GM18861 (cell line): ENCODE measurements around the gene GUK1.
A peak's percentile ranks its signal among the peaks of the same experiment; 100 is the strongest.
"Not testable (repeated sequence)": the region's sequence is repeated elsewhere in the genome, so short reads cannot be mapped to it uniquely, and the experiment has no call there.

Experiments used
- ATAC-seq: cut with Tn5 transposase; IDR thresholded peaks from one replicate; pipeline ENCODE4 v1.9.1; 2021; ENCODE audit not compliant: unreplicated experiment

GUK1 gene

DNA sequence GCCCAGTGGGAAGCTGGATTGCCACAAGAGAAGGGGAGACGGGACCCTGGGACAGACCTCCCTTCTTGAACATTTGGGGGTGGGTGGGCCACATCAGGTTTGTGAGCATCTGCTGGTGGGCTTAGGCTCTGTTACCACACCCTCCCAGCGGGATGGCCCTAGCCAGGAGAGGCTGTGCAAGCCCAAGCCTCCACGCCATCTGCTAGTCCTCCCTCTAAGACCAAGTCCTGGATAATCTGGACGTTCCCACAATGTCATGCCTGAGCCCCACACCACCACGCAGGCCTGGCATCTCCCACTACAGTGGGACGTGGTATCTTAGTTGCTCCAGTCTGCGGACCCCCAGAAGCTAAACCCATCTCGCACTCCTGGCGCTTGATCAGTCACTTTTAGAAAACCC is 21.8 kb downstream of the GUK1 start:
- ATAC-seq, result no peak

DNA sequence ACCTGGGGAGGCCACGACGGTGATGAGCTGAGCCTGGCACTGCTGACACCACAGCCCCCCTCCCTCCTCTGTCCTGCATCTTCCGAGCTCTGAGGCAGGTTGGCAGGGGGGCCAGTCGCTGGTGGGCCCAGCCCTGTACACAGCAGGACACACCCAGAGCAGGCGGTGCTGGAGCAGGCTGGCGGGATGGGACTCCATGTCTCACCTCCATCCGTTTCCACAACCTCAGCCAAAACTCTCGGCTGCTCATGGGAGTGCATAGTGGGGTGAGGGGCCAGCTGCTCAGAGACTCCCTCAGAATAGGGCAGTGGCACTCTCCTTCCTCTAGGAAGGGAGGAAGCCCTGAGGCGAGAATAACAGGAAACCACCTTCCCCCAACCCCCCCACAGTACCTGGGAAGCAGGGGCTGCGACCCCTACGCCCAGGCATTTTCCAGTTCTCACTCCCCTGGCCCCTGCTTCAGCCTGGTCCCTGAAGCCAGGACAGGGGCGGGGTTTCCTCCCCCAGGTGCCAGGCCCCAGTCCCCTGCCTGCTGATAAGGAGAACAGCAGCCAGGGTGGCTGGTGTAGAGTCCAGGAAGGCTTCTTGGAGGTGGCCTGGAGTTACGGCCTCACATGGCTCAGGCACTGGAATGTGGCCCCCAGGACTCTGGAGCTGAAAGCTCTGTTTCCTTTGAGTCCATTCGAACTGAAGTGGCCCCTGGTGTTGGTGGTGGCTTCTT is 22.4 kb downstream of the GUK1 start:
- no peak for ATAC-seq

DNA sequence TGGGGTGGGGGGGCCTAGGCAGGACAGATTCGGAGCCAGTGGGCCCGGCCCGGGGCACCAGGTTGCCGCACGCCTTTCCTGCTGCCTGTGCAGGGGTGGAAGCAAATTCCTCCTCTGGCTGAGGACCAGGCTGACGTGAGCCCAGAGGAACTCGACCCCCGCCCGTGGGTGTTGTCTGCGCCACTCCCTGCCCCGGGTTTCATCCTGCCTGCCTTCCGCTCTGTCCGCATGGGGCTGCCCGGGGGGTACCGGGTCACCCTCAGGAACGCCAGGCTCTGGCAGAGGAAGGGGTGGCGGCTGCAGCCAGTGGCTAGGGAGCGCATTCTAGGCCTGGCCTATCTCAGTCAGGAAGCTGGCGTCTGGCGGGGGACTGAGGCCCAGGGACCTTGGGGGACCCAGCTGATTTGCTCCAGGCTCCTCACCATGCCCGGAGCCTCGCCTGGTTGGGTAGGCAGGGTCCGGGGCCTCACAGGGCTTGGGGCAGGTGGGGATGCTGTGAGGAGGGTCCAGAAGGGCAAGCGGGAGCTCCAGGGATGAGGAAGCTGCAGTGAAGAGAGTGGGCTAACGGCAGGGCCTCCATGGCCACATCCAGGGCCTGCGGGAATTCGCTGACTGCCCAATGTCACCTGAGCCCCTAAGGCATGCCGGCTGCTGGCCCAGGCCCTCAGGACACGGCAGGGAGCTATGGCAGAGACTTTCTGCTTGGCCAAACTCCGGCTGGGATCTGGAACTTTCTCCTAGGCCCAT is 23.1 kb downstream of the GUK1 start:
- ATAC-seq, result no peak

DNA sequence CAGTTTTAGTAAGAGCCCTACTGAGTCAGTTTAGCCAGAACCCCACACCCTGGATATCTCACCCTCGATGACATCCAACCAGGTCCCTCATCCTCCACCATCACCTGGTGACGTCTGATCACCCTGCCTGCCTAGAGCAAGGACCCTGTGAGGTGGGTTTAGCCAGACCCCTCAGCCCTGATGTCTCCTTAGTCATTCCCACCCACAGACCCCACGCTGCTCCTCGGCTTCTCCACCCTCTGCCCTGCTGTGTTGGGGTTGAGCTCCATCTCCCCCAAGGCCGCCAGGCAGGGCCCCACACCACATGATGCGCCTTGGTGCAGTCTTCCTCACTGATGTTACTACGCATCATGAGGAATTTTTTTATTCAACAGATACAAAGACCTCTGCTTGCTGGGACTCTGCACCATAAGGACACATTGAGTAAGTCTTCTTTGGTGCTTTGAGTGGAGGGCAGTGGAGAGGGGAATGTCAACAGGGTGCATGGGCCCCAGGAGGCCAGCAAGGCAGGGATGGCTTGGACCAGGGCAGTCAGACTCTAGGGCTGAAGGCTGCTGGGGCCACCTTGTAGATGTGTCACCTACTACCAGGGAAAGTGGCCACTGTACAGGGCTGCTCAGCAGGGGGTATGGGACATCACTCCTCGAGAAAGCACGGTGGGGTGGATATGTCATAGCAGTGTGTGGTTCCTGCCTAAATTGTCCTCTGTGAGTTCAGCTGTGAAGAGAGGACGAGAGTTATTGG is 23.9 kb downstream of the GUK1 start:
- ATAC-seq, result no peak

DNA sequence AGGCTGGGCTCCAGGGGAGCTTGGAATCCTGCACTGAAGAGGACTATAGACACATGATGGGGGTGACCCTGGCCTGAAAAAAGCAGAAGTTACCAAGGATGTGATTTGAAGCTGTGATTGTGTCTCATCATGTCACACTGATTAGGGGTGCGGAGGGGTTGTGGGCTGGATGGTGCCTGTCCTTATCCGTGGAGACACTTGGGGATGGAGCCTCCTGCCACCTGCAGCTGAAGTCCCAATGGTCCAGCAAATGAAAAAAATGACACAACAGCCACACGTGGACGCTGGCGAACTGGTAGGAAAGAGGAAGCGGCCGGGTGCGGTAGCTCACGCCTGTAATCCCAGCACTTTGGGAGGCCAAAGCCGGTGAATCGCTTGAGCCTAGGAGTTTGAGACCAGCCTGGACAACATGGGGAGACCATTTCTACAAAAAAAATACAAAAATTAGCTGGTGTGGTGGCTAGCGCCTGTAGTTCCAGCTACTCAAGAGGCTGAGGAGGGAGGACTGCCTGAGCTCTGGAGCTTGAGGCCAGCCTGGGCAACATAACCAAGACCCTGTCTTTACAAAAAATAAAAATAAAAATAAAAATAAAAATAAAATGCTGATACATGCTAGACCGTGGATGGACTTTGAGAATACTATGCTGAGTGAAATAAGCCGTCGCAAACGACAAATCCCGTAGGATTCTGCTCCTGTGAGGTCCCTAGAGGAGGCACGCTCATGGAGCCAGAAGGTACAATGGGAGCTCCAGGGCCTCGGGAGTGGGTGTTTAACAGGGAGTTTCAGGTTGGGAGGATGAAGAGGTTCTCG is 24.7 kb downstream of the GUK1 start:
- ATAC-seq, result peak; percentile 0

DNA sequence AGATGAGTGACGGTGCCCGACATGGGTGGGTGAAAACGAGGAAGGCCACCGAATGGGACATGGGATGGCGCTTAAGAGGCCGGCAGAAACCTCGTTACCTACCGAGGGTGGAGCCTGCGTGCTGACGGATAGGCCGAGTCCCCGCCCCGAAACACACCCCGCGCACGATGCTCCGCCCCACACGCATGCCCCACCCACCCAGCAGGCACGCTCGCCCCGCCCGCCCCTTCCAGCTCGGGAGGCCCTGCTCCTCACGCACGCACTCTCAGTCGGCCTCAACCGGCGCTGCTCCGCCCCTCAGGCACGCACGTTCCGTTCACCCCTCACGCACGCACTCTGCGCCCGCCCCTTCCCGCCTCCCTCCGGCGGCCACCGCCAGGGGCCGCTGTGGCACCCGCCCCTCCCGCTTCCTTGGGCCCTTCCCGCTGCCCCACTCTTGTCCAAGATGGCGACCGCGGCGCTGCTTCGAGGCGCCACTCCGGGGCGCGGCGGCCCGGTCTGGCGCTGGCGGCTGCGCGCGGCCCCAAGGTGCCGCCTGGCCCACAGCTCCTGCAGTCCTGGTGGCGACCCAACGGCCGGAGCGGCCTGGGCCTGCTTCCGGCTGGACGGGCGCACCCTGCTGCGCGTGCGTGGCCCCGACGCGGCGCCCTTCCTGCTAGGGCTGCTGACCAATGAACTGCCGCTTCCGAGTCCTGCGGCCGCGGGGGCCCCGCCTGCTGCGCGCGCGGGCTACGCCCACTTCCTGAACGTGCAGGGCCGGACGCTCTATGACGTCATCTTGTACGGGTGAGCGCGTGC is 25.5 kb downstream of the GUK1 start, which contains the start of gene IBA57:
TSS of gene IBA57 (plus strand) at position 433 of the 798 bp plus-strand sequence. CDS start at position 446, 13 bp downstream.
- ATAC-seq, result peak; percentile 85

DNA sequence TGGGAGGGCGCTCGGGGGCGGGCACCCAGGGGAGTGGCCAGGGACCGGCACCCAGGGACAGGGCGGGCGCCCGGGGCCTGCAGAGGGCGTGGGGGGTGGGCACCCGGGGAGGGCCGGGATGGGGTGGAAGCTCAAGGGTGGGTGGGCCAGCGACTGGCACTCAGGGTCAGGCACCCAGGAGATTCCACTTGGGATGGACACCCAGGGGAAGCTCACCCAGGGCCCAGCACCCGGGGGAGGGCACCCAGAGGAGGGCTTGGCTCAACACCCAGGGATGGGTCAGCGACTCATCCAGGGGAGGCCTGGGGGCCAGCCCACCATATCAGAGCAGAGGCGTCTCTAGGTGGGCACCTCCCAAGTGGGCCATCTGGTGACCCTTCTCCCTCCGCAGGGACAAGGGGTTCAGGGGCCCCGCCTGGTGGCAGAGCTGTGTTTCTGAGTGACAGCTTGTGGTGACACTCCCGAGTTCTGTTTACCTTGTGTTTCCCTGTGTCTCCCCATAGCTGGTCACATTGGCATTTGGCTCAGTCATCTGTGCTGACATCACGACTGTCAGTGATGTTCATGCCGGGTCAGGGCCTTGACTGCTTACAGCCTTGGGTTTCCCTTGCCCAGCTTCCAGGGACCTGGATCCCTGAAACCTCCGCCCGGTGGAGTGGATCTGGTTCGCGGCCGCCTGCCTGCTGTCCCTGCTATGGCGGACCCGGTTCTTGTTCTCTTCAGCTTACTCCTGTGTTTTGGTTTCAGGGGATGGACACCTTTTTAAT is 26.3 kb downstream of the GUK1 start:
- ATAC-seq, result peak; percentile 11

DNA sequence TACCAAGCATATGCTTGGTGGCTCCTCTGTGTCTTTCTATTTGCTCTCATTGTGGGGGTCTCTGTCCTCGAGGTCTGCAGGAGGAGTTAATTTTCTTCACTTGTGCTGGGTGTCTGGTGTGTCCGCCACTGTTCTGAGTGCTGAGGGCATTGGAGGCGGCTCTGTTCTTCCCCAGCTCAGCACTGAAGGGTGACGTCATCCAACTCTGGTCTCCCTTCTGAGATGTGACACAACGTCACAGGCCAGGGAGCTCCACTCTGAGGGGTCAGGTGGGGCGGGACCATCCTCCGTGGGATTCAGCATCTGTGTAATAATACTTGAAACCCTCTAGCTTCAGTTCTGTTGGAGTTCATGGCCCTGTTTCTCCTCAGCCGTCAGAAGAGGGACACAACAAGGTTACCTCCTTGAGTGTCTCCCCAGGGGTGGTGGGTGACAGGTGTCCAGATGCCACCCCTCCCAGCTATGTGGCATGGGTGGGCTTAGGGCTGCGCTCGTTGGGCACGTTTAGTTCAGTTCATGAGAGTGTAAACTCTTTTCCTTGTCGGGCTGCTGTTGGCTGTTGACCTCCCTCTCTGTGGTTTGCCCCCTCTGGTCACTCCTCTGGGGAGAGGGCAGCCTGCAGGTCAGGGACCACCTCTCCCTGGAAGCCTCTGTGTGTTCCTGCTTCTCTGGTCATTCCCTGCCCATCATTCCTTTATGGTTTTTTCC is 28.6 kb downstream of the GUK1 start:
- ATAC-seq, result no peak

DNA sequence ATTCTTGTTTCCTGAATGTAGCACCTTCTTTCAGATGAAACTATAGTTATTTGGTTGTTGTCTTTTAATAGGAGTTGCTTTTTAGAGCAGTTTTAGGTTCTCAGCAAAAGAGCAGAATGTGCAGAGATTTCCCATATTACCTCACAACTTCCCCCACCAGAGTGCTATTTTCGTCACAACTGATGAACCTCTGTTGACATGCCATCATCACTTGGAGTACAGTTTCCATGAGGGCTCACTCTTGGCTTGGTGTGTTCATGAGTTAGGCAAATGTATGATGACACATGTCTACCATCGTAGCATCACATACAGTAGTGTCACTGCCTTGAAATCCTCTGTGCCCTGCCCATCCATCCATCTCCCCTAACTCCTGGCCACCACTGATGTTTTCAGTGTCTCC is 29.3 kb downstream of the GUK1 start:
- ATAC-seq, result no peak

DNA sequence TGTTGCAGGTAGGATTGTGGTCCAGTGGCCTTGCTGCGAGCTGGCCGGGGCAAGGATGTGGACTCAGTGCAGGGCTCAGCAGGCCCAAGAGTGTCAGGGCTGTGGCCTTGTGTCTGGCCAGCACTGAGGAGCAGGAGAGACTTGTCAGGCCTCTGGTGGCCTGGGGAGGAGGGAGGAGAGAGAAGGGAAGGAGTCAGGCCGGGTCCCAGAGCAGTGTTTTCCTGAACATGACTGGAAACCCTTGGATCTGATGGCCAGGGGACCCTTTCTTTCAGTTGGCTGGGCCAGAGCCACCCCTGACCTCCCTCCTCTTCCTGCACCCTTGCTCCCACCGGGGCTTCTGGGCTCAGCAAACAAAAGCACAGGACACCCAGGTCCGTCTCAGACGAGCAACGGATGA is 30.6 kb downstream of the GUK1 start:
- no peak for ATAC-seq

DNA sequence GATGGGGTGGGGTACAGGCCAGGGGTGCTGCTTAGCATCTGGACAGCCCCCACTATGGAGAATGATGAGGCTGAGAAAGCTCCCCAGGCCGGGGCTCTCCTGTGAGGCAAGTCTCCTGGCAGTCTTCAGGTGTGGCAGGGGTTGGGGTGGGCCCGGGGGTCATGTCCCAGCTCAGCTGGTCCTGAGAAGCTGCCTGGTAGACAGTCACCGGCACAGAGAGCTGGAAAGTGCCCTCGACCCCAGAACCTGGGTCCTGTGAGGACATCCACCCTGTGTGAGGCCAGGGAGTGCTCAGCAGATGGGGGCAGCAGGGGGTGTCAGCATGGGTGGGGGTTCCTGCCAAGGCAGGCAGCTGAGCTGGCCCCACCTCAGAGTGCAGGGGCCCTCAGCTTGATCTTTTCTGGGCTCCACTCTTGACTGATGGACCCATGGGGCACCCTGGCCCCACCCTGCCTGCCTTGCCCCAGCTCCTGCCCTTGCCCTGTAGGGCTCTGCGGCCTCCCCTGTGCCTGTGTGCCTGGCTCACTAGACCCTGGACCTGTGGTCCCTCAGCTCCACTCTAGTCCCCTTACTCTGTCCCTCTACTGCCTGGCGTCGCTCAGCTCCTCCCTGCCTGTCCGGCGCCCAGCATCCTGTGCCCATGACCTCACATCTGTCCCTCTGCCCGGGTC is 31.3 kb downstream of the GUK1 start:
- no peak for ATAC-seq

DNA sequence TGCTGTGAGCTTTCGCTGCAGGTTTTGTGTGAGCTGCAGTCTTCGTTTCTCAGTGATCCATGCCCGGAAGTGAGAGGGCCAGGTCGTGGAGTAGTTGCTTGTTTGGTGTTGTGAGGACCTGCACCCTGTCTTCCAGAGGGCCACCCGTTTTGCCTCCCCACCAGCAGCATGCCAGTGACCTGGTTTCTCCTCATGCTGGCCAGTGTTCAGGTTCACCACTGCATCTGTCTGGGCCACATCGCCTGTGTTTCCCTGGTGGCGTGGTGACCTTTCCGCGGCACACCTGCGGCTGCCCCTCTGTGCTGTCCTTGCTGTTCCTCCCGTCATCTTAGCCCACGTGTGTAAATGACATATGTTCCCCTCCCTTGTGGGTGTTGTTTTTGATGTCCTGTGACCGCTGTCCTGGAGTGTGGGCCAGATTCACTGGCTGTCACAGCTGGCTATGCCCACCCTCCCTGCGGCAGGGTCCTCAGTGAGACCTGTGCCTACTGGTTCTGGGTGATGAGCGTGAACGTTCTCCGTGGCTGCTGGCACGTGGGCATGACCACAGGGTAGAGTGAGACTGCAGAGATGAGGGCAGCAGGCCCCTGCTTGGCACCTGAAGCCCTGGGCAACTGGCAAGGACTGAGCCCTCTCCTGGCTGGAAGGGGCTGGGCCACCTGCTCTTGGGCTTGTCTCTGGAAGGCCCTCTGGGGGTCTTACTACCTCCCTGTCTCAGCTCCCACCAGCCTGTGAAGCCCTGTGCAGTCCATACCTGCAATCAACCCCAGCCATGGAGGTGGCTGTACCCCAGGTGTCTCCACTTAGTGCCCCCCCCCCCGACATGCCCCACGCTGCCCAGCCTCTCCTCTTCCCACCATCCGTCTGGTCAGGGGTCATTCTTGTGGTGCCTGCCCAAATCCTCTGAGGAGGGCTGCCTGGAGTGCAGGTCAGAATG is 32.8 kb downstream of the GUK1 start:
- ATAC-seq, result no peak

DNA sequence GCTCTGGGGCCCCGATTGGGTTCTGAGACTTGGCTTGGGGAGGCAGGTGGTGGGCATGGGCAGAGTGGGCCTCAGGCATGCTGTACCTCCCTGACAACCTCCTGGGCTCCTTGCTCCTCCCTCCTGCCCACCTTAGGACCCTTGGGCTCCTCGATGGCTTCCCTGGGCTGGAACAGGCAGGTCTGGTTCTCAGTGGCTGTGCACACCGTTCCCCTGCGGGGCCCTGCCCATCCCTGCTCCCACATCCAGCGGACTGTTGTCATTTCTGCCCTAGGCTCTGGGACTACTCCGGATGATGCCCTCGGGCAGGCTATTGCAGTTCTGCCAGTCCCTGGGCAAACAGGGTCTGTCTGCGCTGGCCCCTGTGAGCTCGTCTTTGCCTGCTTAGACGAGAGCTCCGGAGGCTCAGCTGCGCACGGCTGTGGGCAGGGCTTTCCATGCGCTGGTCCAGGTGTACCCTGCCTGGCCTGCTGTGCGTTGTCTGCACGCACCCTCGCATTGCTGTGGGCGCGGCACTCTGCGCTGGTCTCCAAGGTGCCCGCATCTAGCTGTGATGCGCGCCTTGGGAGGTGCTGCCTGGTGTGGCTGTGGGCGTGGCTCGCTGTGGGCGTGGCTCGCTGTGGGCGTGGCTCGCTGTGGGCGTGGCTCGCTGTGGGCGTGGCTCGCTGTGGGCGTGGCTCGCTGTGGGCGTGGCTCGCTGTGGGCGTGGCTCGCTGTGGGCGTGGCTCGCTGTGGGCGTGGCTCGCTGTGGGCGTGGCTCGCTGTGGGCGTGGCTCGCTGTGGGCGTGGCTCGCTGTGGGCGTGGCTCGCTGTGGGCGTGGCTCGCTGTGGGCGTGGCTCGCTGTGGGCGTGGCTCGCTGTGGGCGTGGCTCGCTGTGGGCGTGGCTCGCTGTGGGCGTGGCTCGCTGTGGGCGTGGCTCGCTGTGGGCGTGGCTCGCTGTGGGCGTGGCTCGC is 33.7 kb downstream of the GUK1 start:
- ATAC-seq, result not testable (repeated sequence)

DNA sequence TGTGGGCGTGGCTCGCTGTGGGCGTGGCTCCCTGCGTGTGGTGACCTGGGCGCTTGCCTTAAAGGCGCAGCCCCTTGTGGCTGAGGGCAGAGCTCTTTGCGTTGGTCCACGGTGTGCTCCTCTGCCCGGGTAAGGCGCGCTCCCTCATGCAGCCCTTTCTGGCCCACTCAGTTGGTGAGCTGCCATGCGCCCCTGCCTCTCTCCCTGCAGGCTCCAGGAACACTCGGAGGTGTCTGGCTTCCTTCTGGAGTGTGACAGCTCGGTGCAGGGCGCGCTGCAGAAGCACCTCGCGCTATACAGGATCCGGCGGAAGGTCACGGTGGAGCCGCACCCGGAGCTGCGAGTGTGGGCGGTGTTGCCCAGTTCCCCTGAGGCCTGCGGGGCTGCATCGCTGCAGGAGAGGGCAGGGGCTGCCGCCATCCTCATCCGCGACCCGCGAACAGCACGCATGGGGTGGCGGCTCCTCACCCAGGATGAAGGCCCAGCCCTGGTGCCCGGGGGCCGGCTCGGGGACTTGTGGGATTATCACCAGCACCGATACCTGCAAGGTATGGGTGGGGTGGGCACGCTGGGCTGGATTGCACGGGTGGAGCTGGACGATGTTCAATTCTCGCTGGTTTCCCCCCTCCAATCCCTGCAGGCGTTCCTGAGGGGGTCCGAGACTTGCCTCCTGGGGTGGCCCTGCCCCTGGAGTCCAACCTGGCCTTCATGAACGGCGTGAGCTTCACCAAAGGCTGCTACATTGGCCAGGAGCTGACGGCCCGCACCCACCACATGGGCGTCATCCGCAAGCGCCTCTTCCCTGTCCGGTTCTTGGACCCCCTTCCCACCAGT is 34.6 kb downstream of the GUK1 start:
- no peak for ATAC-seq
